Activated CD8-positive, alpha-beta T cell treated with anti-CD3 and anti-CD28 coated beads for 36 hours (primary cell): ENCODE results near the gene DZANK1. TPM values are rescaled to one million over a fixed set of nuclear protein-coding genes. Genes with fewer than 3 reads are reported as not detected.

ENCODE experiments used
- ATAC-seq: fragments of 200-7000 bp; cut with Tn5 transposase; one replicate; pipeline ENCODE4 v1.10.0; 2021; ENCODE audit warnings: mild to moderate bottlenecking, moderate library complexity
- CTCF ChIA-PET: fragments of 350-600 bp; sonication (Branson Sonifier 250); formaldehyde crosslinking; loops from one replicate; lab custom pipeline; 2021; ENCODE audit warnings: antibody characterized with exemption; lab: Charles Lee
- POLR2A ChIA-PET: fragments of 350-600 bp; sonication (Branson Sonifier 250); formaldehyde crosslinking; loops from one replicate; lab custom pipeline; 2021; ENCODE audit warnings: antibody characterized with exemption; lab: Charles Lee
- DNase-seq: peaks from one replicate; pipeline ENCODE4 v3.0.0-alpha.2; 2020
- H3K27ac Mint-ChIP-seq: one replicate; pipeline ENCODE4 v1.8.0; 2021; ENCODE audit warnings: mild to moderate bottlenecking, mixed read lengths
- H3K27me3 Mint-ChIP-seq: one replicate; pipeline ENCODE4 v1.8.0; 2021; ENCODE audit warnings: mixed read lengths
- H3K36me3 Mint-ChIP-seq: one replicate; pipeline ENCODE4 v1.8.0; 2021; ENCODE audit warnings: low read depth, mixed read lengths
- H3K4me1 Mint-ChIP-seq: one replicate; pipeline ENCODE4 v1.8.0; 2021; ENCODE audit warnings: low read depth, mixed read lengths
- H3K4me3 Mint-ChIP-seq: one replicate; pipeline ENCODE4 v1.8.0; 2021; ENCODE audit warnings: mild to moderate bottlenecking, moderate library complexity, mixed read lengths
- H3K9me3 Mint-ChIP-seq: one replicate; pipeline ENCODE4 v1.8.0; 2021; ENCODE audit warnings: mixed read lengths
- intact Hi-C: fragments of 100-400 bp; cut with micrococcal nuclease; formaldehyde crosslinking; loops from one replicate; pipeline ENCODE4 v1.10.0; 2022
- total RNA-seq, 2 experiments: library from RNA; stranded (reverse); gene quantifications; one replicate each; pipeline ENCODE4 v1.2.3, GENCODE V29; 2021
- TF ChIP-seq, protein P1 (sequence below): fragments of 200-600 bp; IDR thresholded peaks from one replicate; pipeline ENCODE4 v1.8.0; 2022; ENCODE audit warnings: antibody characterized with exemption, mild to moderate bottlenecking

DZANK1 gene
- total RNA-seq, 2 experiments from 2014 or later: 1.4 to 1.8 TPM

DNA sequence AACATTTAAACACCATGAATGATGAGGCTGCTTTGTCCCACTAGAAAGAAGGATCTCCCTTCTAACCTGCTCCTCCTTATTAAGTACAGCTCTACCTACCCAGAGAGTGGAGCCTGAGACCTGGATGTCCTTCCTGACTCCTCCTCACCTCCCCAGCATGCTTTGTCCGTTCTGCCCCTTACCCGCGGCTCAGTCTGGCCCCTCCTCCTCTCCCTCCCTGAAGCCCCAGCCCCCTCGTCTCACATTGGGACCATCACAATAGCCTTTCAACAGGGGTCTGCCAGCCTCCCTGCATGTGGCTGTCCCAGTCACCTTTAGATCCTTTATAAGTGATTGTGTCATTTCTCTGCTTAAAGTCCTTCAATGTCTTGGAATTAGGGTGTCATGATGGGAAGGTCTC lies 72.5 kb downstream of the DZANK1 start:
- no peak overlapping the region for H3K27ac Mint-ChIP-seq
- H3K4me3 Mint-ChIP-seq: no peak overlapping the region
- CTCF ChIA-PET: no interaction called here
- DNase-seq (no peak), ATAC-seq (no peak)
- no peaks in the 10 kb centered on the region for H3K9me3 Mint-ChIP-seq
- POLR2A ChIA-PET: no interaction called here
- no peaks in the 10 kb centered on the region for H3K27me3 Mint-ChIP-seq
- intact Hi-C loops: no loop called here
- no peaks in the 10 kb centered on the region for H3K36me3 Mint-ChIP-seq
- TF ChIP-seq, protein P1, sequence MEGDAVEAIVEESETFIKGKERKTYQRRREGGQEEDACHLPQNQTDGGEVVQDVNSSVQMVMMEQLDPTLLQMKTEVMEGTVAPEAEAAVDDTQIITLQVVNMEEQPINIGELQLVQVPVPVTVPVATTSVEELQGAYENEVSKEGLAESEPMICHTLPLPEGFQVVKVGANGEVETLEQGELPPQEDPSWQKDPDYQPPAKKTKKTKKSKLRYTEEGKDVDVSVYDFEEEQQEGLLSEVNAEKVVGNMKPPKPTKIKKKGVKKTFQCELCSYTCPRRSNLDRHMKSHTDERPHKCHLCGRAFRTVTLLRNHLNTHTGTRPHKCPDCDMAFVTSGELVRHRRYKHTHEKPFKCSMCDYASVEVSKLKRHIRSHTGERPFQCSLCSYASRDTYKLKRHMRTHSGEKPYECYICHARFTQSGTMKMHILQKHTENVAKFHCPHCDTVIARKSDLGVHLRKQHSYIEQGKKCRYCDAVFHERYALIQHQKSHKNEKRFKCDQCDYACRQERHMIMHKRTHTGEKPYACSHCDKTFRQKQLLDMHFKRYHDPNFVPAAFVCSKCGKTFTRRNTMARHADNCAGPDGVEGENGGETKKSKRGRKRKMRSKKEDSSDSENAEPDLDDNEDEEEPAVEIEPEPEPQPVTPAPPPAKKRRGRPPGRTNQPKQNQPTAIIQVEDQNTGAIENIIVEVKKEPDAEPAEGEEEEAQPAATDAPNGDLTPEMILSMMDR: no peak
- no peaks in the 10 kb centered on the region for H3K4me1 Mint-ChIP-seq

DNA sequence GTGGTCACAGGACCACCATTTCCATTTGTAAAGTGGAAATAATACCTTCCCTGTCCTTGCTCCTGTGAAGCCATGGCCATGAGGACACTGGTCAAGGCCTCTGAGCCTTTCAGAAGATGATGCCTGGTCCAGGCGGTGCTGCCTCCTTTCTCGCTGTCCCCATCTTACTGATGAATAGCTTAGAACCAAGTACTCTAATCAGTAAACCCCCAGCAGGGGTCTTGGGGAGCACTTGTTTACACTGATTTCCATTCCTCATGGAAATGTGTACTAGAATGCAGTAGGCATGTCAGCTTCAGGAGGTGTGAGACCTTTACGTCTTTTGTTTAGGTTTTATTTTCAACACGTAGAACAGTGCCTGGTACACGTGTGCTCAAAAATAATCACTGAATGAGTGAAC lies 75.1 kb downstream of the DZANK1 start:
- no peak for DNase-seq
- TF ChIP-seq, protein P1: no peak
- no peak for ATAC-seq
- H3K4me3 Mint-ChIP-seq: no peak overlapping the region
- no peaks in the 10 kb centered on the region for H3K27me3 Mint-ChIP-seq
- POLR2A ChIA-PET: no interaction called here
- intact Hi-C loops: no loop called here
- CTCF ChIA-PET: no interaction called here
- no peaks in the 10 kb centered on the region for H3K9me3 Mint-ChIP-seq
- no peaks in the 10 kb centered on the region for H3K36me3 Mint-ChIP-seq
- no peak overlapping the region for H3K27ac Mint-ChIP-seq
- no peaks in the 10 kb centered on the region for H3K4me1 Mint-ChIP-seq

DNA sequence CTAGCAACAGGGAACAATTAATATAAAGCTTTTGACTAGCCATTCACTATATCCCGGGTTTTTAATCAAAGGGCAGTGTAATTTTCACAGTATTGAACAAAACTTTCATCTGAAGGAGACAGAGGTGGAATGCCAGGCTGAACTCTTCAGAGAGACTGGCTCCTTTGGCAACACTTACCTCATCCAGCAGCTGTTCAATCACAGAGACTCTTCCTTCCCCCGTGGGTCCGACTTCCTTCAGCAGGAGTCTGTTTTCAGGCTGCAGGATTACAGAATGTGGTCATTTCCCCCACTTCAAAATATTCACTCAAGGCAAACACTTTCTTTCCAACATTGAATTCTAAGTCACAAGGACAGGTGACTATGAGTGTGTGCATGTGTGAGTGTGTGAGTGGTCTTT lies 76.6 kb downstream of the DZANK1 start:
- TF ChIP-seq, protein P1: no peak
- Mint-ChIP-seq H3K36me3 (no peaks in the 10 kb centered on the region), H3K27me3 (no peaks in the 10 kb centered on the region), H3K9me3 (no peaks in the 10 kb centered on the region), H3K4me3 (no peak overlapping the region), H3K4me1 (no peaks in the 10 kb centered on the region), H3K27ac (no peak overlapping the region)
- CTCF ChIA-PET: no interaction called here
- POLR2A ChIA-PET: no interaction called here
- intact Hi-C loops: no loop called here
- ATAC-seq (no peak), DNase-seq (no peak)

DNA sequence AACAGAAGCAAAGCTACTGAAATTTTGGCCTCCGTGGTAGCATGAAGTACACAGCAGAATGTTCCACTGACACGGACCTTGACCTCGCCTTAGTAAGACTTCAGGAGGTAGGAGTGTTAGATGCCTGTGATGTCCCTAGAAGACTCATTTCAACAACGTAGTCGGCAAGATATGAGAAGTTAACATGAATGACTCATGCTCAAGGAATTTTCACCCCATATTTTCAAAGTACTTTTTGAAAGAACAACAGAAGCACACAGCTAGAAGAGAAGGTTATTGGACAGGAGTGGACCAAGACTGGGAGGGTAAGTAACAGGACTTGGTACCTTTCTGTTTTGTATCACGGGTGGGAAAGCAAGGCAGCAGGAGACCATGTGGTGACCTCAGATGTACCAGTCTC lies 78.0 kb downstream of the DZANK1 start:
- CTCF ChIA-PET: interaction anchor here (2.2 kb wide), 1 partner anchor 17 kb away, joined by 4 read pairs; no protein-coding TSS in a partner anchor
- no peaks in the 10 kb centered on the region for H3K27me3 Mint-ChIP-seq
- H3K9me3 Mint-ChIP-seq: no peaks in the 10 kb centered on the region
- DNase-seq: no peak
- POLR2A ChIA-PET: interaction anchor here (0.5 kb wide), 1 partner anchor 568 kb away, joined by 3 read pairs; no protein-coding TSS in a partner anchor
- H3K27ac Mint-ChIP-seq: no peak overlapping the region
- no peak for ATAC-seq
- no peaks in the 10 kb centered on the region for H3K36me3 Mint-ChIP-seq
- no peaks in the 10 kb centered on the region for H3K4me1 Mint-ChIP-seq
- intact Hi-C loops: no loop called here
- TF ChIP-seq, protein P1: no peak
- H3K4me3 Mint-ChIP-seq: no peak overlapping the region

DNA sequence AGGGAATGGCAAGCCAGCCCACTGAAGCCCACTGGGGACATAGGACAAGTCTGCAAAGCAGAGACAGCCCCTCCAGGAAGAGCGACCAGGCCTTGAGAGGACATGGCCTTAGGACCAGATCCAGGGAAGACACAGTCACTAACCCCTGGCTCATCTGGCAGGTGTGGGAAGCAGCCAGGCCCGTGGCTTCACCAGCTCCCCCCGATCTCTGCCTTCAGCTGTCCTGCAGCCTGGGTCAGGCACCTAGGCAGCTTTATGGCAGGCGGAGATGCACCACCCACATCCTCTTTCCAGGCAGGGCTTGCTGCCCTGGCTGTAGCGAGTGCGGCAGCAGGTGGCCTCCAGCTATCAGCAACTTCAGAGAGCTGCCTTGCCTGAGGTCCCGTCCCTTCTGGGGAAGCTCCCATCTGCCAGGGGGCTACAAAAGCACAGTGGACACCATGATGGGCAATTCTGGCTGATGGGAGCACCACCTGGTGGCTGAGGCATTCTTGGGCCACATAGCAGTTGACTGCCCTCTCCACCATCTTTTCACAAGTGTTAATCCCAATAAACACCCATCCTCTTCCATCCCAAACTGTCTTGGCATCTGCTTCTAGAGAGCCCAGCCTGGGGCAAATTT lies 85.8 kb downstream of the DZANK1 start:
- Mint-ChIP-seq H3K4me3 (no peak overlapping the region), H3K27me3 (no peaks in the 10 kb centered on the region), H3K36me3 (no peaks in the 10 kb centered on the region), H3K9me3 (no peaks in the 10 kb centered on the region), H3K4me1 (no peaks in the 10 kb centered on the region), H3K27ac (no peak overlapping the region)
- no peak for ATAC-seq
- DNase-seq: no peak
- TF ChIP-seq, protein P1: no peak
- POLR2A ChIA-PET: no interaction called here
- intact Hi-C loops: no loop called here
- CTCF ChIA-PET: no interaction called here
